H54 (cell line): ENCODE results near the gene PTTG2.

Experiments
- DNase-seq: peaks from one replicate; pipeline ENCODE4 v3.0.0; 2011; ENCODE audit warnings: low spot score, mixed read lengths; ENCODE audit not compliant: insufficient read length
- FAIRE-seq: peaks from 3 replicates; lab custom pipeline; 2011; peaks lifted over from hg19 to GRCh38; lab: Jason Lieb, UNC
- POLR2A ChIP-seq: IDR thresholded peaks from 2 replicates; pipeline ENCODE4 v1.6.1; 2011; ENCODE audit warnings: low read depth, mild to moderate bottlenecking, low read length

The PTTG2 gene

DNA sequence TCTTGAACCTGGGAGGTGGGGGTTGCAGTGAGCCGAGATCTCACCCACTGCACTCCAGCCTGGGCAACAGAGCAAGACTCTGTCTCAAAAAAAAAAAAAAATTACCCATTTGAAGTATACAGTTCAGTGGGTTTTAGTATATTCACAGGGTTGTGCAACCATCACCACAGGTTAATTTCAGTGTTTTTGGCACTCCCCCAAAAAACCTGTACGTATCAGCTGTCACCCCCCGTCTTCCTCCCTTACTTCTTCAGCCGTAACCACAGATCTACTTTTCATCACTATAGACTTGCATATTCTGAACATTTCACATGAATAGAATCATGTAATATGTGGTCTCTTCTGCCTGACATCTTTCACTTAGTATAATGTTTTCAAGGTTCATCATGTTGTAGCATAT lies 11.7 kb upstream of the PTTG2 start:
- TF ChIP-seq POLR2A = no peak
- FAIRE-seq (no peak), DNase-seq (no peak)

DNA sequence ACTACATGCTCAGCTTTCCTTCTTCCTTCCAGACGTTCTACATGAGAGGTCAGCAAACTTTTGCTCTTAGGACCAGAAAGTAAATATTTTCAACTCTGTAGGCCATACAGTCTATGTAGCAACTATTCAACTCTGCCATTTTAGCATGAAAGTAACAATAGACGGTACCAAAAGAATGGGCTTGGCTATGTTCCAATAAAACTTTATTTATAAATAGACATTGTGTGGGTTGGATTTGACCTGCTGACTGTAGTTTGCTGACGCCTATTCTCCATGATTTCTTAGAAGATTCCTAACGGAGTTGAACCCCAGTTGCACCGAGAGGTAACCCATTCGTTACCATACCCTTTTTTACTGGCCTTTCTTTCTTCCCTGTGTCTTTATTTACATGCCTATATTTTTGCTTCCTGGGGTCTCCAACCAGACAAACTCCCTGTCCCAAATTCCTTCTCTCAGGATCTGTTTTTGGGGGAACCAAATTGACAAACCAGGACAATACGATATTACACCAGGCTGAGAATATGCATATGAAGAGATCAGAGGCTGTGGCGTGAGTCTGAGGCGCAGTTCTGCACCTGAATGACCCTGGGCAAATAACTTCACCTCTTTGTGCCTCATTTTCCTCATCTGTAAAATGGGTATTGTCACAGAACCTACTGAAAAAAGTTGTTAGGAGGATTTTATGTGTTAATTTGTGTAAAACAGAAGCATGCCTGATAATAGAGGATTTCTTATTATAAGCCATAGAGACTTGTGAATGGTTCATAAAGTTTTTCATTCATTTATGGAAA lies 10.4 kb upstream of the PTTG2 start:
- no peak for FAIRE-seq
- DNase-seq = no peak
- TF ChIP-seq POLR2A = no peak

DNA sequence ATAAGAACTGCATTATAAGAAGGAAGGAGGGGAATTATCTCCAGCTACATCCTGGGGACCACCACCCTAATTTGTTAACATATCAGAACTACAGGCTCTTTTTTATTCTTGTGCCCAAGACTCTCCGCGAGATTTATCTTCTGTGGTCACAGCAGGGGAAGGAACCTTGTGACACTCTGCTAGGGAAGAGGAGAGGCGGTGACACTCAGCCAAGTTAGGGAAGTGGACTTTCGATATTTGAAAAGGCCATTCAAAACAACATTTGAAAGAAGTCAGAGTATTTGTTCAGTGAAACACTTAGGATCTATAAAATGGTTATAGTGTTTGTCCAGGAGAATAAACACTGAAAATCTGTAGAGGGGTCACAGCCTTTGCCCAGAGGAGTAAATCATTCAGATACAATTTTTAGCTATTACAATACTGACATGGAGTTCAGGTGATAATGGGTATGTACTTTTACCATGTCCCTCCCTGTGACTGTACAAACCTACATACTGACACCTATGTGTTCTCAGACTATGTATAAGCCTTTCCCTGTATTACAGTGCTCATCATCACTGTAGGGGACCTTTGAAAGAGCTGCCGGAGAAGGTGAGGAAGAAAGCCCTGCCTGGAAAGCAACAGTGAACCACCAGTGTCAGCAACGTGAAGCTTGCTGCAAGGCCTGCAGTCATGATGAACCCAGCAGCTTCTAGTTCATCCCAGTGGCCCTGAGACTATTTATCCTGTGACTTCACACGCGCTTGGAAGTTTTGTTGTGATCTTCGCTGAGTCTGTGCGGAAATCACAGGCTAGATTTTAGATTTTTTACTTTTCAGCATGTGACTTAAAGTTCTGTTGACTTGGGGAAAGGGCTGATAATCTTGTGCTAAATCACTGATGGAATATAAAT lies 8.5 kb upstream of the PTTG2 start:
- DNase-seq (no peak), FAIRE-seq (no peak)
- TF ChIP-seq POLR2A = no peak

DNA sequence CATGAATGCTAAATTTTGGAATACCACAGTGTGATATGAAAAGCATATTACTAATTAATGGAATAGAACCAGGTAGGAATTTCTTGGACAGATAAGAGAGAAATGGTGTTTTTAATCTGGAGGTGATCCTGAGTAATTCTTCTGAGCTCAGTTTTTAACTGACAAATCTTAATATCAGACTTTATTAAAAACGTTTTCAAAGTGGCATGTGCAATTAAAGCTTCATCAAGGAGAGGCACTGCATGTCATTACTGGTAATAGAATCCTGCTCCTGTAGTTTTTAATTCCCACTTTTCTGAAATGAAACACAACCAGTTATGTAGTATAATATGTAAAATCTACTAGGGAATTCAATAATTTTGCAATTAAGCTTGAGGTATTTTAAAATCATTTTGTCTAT lies 7.0 kb upstream of the PTTG2 start:
- DNase-seq (no peak), FAIRE-seq (no peak)
- TF ChIP-seq POLR2A = no peak

DNA sequence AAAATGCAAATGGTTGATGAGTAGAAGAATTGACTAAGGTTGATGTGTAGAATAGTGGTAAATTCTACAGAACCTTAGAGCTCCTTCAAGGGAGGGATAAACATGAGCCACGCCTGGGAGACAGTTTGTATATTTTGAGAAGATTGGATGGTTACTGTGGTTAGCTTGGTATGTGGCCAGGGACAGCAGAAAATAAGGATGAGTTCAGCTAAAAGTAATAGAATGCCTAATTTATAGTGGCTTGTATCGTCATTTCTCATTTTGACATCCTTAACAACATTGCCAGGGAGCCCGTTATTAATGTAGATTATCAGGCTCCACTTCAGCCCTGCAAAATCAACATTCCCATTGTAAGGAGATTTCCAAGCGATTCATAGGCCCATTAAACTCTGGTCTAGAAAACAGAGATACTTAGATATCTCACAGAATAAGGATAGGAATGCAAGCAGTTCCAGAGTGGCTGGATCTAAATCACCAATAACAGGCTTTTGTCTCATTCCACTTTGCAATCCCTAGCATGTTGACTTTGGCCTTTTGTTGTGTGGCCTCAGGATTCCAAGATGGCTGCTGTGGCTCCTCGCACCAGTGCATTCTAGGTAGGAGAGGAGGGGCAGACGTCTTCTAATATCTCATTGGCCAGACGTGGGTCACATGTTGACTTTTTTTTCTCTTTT lies 6.4 kb upstream of the PTTG2 start:
- FAIRE-seq (no peak), DNase-seq (no peak)
- TF ChIP-seq POLR2A = no peak

DNA sequence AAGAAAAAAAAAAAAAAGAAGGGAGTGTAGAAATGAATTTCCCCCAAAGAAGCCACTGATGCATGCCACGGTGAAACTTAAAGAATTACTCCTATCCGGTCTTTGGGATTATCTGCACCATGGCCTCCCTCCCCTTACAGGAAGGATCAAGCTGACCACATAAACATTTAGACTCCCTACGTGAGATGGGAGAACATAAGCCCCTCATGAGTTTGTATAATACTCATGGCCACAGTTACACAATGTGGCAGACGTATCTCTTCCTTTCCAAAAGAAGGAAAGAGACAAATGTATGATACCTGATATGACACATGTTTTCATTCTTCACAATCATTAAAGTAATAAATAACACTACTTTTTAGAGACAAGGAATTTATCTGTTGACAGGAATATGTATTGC lies 3.3 kb upstream of the PTTG2 start:
- no peak for DNase-seq
- no peak for TF ChIP-seq POLR2A
- no peak for FAIRE-seq

DNA sequence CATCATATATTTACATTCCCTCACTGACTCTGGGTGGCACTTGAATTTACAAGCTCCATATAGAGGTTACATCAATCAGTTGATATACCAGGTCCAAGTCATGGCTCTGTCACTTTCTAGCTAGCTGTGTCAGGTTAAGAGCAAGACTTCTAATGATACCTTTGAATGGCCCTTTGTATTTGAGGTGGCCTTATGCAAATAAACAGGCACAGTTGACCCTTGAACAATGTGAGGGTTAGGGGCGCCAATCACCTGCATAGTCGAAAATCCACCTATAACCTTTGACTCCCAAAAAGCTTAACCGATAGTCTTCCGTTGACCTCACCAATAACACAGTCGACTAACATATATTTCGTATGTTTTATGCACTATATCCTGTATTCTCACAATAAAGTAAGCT lies 1.3 kb upstream of the PTTG2 start:
- DNase-seq = no peak
- TF ChIP-seq POLR2A = no peak
- no peak for FAIRE-seq

DNA sequence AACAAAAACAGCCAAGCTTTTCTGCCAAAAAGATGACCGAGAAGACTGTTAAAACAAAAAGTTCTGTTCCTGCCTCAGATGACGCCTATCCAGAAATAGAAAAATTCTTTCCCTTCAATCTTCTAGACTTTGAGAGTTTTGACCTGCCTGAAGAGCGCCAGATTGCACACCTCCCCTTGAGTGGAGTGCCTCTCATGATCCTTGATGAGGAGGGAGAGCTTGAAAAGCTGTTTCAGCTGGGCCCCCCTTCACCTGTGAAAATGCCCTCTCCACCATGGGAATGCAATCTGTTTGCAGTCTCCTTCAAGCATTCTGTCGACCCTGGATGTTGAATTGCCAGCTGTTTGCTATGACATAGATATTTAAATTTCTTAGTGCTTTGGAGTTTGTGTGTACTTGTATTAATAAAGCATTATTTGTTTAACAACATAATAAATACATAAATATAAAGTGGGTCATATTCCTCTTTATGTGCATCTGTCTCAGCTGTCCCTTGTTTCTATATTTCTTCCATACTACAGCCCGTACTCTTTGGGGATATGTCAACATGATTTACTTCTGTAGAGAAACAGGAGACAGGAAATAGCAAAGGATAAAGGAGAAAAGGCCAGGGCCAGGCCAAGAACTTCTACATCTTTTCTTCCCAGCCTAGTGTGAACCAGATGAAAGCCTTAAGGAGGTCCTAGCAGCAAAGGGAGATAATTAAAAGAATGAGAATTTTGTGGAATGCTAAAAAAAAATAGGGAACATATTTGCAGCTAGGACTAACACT lies 667 bp downstream of the PTTG2 start:
- no peak for TF ChIP-seq POLR2A
- DNase-seq (no peak), FAIRE-seq (no peak)

DNA sequence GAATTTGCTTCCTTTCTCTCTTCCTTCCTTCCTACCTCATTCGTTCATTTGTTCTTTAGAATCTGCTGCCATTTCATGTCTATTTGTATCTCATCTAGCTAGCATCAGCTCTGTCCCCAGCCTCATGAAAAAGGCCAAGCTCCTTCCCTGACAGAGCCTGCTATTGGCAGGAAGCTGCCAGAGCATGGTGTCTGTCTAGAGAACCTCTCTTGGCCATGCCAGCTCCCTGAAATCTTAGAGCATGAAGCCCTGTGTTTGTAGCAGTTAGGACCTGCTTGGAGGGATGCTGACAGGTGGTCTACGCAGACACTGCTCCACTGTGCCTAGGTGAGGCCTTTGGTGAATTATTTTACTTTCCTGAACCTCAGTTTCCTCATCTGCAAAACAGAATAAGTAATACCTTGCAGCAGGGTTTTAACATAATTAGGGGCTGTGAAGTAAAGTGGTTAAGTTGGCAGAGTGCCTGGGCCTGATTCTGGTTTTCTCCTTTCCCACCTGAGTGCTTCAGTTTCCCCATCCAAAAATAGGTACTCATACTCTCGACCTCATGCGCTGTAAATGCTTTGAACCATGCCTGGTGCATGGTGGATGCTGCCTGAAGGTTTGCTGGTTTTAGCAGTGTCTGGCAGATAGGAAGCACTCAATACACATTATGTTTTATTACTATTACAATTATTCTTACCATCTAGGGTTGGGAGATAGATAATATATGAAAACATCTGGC lies 4.7 kb downstream of the PTTG2 start:
- FAIRE-seq = no peak
- no peak for DNase-seq
- no peak for TF ChIP-seq POLR2A

DNA sequence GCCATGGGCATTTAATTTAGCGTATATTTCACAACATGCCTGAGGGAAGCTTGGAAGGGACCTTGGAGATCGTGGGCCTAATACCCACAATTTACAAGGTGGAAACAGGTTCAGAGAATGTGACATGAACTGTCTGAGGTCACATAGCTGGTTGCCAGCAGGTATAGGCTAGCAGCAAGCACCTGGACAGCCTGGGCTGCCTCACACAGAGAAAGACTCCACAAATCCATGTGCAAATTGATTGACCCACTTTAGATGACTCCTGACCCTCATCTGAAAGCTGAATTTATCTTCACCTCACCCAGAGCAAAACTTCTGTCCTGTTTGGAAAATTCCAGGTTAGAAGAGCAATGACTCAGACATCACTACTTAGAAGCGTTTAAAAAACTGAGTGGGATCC lies 5.8 kb downstream of the PTTG2 start:
- DNase-seq = no peak
- no peak for FAIRE-seq
- no peak for TF ChIP-seq POLR2A

DNA sequence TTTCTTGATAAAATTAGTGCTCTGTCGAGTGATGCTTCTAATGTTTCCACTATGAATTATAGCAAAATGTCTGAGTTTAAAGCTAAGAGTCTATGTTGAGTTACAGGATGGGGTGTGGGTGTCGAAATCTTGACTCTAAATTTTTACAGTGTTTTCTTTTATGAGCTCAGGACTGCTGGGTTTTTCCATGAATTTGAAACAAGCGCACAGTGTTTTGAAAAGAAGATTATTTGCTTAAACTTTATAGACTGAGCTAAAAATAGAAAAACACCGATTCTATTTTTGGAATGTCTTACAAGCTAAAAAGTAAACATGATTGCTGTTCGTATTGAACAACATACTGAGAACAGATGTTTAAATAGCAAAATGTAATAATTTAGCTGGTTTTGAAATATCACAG lies 7.5 kb downstream of the PTTG2 start:
- no peak for FAIRE-seq
- no peak for TF ChIP-seq POLR2A
- no peak for DNase-seq

DNA sequence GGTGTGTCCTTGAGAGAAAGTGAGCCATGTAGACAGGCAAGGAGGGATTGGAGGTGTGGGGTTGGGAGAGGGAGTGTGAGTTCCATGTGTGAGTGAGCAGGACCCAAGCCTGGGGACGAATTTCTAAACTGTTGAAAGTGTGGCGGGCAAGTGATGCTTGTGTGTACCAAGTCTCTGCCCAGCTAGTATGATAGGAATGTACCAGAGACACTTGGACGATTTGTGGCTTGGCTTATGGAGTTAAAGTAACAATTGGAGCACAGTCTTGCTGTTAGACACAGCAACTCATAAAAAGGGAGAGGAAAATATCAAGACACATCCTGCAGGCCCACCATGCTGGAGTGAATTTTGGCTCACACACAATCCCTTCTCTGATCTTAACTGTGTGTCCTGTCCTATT lies 8.5 kb downstream of the PTTG2 start:
- DNase-seq (no peak), FAIRE-seq (no peak)
- no peak for TF ChIP-seq POLR2A

DNA sequence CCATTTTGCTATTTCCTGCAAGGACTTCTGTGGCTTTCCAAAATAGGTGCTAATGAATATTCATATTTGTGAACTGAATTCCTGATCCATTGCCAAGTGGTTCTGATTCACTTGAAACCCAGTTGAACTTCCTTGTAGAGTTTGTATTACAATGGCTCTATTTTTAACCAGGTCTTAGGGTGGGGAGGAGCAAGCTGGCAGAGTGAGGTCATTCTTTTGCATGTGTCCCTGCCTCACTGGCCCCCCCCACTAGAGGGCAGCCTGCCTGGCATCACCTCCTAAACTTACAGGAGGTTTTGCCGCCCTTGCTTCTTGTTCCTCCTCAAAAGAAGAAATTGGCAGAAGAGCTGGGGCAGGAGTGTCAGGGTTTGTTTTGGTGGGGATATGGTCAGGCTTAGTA lies 10.5 kb downstream of the PTTG2 start:
- FAIRE-seq (no peak), DNase-seq (peak; percentile 17)
- TF ChIP-seq POLR2A = no peak
